NCI-H187 treated with DMSO at 0.1 percent for 48 hours (cell line): Measurements from ENCODE around the gene RFLNA.
"Not testable (repeated sequence)": the region's sequence is repeated elsewhere in the genome, so short reads cannot be mapped to it uniquely, and the experiment has no call there.

Source experiments
- DNase-seq: peaks from one replicate; lab custom pipeline; 2025; lab: John Stamatoyannopoulos, UW

The RFLNA gene

DNA sequence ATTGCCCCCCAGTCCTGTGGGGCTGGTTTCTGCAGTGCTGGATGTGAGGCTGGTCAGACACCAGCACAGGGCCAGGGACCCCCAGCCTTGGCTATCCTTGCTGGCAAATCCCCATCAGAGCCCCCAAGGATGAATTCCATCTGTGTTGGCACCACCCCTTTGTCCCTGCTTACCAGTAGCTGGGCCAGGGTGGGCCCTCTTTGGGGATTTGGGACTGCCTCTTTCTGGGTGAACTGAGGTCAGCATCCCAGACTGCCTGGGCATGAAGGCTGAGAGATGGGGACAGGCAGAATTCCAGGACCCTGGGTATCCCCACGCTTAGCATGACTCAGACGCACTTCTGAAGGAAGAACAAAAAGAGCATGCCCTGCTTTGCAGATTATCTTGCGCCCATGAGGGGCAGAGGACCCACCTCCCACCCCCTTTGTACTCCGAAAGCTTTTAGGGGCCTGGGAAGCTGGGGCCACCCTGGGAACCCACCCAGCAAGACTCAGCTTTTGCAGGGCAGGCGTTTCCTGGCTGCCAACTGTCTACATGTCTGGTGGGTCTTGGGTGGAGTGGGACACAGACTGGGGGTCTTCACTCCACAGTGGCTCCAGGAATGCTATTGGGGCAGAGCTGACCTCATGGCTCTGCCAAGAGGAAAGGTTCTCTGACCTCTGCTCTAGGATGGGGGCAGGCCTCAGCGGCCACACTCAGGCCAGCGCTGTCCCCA lies 26.8 kb downstream of the RFLNA start:
- DNase-seq, result no peak

DNA sequence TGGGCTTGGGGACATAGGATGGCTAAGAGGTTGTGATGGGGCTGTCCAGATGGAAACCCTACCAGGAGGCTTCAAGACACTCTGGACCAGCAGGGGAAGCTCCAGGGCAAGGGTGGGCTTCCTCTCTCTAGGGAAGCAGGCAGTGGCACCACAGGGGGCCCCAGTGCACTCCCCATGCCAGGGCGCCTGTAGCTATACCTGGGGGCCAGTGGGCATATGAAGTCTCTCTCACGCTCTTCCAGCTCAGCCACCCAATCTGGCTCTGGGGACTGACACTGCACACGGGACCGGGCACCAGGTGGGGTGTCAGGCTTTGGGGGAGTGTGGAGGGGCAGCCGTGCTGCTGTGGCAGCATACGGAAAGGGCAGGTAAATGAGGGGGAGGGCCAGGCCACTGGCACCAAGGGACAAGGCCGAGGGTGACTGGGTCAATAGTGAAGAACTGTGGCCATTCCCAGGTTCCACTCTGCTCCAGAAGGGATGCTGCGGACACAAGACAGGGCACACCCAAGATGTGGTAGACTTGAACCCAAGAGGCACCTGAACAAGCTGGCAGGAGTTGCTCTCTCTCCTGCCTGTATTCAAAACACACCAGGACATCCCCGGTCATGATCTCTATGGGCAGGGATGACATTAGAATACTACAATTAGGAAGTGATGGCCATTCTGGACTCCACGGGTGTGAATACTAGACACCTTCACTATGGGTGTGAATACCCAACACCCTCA lies 27.5 kb downstream of the RFLNA start:
- DNase-seq, result no peak

DNA sequence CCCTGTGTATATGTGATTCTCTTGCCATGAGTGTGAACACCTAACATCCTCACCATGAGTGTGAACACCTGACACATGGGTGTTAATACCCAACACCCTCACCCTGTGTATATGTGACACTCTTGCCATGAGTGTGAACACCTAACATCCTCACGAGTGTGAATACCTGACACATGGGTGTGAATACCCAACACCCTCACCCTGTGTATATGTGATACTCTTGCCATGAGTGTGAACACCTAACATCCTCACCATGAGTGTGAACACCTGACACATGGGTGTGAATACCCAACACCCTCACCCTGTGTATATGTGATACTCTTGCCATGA lies 28.1 kb downstream of the RFLNA start:
- DNase-seq, result not testable (repeated sequence)

DNA sequence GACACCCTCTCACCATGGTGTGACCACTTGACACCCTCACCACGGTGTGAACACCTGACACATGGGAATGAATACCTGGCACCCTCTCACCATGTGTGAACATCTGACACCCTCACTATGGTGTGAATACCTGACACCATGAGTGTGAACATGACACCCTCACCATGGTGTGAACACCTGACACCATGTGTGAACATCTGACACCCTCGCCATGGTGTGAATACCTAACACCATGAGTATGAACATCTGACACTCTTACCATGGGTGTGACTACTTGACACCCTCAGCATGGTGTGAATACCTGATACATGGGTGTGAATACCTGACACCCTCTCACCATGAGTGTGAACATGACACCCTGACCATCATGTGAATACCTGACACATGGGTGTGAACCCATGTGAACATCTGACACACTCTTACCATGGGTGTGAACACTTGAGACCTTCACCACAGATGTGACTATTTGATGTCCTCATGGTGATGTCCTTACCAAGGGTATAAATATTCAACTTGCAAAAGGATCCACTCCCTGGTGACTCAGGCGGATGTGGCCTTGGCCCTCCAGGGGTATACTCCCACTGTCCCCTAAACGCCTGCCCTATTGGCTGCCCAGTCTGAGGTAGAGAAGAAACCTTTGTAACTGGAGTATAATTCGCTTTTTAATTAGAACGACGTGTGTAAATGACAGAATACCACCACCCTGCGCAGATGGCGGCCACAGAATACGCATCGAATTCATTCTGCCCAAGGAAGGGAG lies 29.1 kb downstream of the RFLNA start:
- DNase-seq, result no peak

DNA sequence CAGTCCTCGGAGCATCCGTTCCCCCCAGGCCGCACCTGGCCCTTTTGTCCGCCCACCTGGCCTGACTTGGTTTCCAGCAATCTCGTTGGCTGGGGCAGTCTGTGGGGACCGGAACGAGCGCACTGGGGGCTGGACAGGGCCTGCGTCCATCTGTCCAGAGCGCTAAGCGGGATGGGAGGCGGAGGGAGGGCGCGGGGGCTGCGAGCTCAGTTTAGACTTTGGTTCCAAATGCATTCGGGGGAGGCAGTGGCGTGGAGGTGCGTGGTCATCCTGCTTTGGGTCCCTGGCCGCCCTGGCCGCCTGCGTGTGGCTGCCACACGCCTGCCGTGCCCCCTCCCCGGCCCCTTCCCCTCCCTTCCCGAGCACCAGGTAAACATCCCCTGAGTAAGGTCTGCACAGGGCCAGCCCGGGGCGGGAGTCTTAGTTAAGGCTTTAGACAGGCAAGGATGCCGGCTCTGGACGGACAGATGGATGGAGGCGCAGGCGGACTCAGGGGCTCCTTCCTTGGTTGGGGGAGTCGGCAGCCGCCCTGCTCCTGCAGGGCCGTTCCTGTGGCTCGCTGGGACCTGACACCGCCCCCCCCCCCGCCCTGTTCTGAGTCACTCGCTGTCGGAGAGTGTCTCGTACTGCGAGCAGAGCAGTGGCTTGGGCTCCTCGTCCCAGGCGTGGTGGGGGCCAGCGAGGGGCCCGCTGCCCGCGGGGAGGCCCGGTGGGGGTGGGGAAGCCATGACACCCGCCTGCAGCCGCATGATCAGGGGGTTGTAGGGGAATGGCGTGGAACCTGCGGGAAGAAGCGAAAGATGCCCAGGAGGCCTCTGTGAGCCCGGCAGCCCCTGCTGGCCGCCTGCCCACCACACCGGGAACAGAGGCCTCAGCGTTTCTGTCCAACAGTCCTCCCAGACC lies 30.2 kb downstream of the RFLNA start:
- DNase-seq, result no peak

DNA sequence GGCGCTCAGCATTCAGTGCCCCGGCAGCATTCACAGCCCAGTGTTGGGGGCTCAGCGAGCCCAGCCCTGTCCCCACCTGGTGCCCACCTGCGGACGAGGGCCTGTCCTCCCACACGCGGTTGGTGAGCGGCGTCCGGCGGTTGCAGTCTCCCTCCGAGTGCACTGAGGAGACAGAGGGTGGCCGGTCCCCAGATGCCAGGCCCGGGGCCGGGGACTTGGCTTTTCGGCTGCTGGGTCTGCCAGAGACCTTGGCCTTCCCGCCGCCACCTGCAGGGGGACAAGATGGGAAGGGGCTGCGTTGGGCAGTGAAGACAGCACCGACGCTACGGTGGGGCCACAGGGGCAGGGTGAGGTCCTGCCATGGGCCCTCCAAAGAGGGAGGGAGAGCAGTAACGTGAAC lies 31.2 kb downstream of the RFLNA start:
- no peak for DNase-seq

DNA sequence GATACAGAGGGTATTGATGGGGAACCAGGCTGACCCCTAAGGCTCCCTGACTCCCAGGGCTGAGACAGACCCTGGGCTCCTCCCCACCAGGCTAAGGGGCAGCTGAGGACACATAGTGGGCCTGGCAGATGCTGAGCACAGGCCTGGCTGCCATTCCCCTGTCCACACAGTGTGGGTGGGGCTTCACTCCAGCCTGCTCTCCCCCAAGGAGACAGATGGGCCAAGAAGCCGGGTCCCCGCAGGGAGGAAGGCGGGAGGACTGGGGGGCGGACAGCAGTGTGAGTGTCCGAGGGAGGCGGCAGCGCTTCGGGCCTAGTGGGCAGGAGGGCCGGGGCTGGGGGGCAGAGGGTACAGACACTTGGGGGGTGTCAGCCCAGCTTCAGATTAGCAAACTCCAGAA lies 32.0 kb downstream of the RFLNA start:
- DNase-seq, result no peak

DNA sequence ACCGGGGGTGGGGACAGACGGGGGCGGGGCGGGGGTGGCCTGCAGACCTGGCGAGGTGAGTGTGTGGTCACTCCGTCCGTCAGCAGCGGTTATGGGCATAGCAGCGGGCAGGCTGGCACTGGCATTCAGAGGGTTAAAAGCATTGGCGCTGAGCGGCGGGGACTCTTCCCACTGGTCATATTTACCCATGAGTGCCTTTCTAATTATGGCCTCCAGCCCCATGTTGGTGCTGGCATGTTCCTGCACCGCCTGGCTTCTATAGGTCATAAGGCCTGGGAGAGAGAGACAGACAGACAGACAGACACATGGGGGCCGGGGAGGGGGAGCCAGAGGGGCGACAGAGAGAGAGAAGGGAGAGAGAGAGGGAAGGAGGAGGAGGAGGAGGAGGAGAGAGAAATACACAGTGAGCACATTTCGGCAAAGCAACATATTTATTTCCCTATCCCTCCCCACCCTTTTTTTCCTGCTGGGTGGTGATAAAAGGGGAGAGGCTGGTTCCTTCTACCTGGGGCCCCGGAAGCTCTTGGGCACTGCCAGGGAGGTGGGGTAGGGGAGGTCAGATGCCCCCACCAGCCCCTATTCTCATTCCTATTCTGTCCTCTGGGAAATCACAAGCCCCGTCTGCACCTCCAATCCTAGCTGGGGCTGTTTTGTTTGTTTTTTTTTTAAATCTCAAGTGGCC lies 32.6 kb downstream of the RFLNA start:
- no peak for DNase-seq

DNA sequence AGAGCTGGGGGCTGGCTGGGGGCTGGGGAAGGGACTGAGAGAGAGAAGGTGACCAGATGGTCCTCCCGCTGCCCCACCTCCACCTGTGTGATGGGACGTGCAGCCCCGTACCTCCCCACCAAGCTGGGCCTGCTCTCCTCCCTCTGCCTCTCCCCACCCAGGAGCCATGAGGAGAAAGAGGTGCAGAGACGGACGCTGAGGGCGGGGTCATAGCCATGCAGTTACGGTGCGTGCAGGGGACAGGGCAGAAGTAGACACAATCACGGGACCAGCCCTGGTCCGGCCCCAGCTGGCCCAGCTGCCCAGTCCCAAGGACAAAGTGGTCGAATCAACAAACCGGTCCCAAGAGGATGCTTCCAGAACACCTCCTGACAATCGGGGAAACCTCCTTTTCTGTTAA lies 33.2 kb downstream of the RFLNA start:
- no peak for DNase-seq

DNA sequence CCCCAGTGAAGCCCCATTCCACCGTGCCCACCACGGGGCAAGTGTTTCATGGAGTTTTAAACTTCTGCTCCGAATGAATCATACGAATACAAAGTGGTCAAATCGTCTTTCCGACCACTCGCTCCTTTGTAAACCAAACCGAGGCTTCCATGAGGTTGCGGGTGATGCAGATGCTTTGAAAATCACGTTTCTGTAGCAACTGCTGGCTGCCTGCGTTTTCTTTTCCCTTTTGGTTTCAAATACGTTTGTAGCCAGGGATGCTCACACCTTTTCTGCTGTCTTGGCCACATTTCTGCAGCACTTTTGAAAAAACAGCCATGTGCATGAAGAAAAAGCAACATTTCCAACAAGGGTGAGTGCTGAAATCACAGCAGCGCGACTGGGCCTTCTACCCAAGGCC lies 33.7 kb downstream of the RFLNA start:
- DNase-seq, result no peak

DNA sequence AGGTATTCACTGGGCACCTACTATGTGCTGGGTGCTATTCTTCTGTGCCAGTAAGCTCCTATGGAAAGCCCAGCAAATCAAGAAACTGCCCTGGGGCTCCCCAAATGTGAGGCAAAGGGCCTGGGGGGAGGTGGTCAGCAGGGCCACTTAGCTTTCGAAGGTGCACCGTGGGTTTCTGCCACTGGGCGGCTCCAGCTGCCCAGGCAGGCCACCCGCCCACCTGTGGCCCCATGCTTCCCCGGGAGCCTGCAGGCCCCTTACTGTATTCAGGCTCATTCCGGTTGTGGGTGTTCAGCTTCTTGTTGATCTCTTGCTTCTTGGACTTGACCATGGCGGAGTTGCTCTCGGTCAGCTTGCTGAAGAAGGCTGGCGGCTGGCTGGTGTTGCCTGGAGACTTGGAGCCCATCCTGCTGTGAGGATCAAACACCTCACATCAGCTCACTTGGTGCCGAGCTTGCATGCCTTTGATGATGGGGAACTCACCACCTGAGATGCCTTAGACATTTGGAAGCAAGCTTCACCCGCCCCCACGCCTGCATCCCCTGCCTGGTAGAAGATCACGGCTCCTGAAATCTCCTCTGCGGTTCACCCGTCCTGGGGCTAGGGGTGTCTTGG lies 37.3 kb downstream of the RFLNA start:
- no peak for DNase-seq

DNA sequence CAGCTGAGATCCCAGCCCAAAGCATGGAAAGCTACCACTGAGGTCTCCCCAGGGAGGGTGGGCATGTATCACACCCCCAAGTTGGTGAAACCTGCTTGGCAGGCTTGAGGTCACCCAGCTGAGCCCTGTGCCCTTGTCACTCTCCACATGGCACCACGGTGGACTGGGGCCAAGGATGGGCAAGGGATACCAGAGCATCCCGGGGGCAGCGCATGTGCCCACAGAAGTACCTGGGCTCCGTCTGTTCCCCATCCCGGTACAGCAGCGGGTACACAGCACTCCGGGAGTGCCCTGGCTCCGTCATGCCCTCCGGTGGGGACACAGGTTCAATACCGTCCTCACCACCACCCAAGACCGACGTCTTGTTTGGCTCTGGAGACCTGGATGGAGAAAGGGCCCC lies 38.0 kb downstream of the RFLNA start:
- DNase-seq, result no peak

DNA sequence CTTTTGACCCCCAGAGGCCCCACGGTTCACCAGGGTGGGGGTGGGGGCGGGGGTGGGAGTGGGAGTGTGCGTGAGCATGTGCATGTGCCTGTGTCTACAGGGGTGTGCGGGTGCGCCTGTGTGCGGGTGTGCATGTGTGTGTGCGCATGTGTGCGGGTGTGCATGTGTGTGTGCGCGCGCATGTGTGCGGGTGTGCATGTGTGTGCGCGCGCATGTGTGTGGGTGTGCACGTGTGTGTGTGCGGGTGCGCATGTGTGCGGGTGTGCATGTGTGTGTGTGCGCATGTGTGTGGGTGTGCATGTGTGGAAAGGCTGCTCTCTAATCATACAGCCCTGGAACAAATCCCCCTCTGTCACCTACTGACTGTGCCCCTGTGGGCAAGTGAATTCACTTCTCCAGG lies 38.8 kb downstream of the RFLNA start:
- DNase-seq, result no peak

DNA sequence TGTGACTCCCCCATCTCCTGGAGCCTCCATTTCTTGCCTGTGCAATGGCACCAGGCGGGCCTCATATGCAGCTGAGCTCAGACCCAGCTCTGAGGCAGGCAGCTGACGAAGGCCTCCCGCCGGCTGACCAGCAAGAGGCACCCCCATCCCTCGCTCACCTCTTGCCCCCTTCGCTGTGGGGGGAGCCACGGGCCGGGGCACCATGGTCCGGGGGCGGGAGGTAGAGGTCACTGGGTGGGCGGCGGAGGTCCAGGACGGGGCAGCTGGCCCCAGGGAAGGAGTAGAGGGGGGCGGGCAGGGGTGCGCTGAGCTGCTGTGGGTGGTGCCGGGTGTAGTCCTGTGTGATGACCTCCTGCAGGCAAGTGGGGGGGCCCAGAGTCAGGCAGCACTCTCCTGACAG lies 39.4 kb downstream of the RFLNA start:
- DNase-seq, result no peak

DNA sequence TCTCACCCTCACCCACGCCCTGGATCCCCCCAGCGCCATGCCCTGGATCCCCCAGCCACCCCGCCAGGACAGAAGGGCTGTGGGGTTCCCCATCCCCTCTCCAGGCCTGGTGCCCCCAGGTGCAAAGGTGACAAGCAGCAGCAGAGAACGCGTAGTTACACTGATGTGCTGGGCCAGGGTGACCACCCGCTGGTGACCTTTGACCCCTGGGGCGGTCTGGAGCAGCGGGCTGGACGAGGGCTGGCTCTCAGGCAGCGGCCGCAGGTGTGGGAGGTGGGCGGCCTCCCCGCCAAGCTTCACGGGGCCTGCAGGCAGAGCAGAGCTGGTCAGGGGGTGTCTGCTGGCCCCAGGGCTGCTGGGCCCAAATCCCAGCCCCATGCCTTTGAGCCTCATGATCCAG lies 40.1 kb downstream of the RFLNA start:
- DNase-seq, result no peak

DNA sequence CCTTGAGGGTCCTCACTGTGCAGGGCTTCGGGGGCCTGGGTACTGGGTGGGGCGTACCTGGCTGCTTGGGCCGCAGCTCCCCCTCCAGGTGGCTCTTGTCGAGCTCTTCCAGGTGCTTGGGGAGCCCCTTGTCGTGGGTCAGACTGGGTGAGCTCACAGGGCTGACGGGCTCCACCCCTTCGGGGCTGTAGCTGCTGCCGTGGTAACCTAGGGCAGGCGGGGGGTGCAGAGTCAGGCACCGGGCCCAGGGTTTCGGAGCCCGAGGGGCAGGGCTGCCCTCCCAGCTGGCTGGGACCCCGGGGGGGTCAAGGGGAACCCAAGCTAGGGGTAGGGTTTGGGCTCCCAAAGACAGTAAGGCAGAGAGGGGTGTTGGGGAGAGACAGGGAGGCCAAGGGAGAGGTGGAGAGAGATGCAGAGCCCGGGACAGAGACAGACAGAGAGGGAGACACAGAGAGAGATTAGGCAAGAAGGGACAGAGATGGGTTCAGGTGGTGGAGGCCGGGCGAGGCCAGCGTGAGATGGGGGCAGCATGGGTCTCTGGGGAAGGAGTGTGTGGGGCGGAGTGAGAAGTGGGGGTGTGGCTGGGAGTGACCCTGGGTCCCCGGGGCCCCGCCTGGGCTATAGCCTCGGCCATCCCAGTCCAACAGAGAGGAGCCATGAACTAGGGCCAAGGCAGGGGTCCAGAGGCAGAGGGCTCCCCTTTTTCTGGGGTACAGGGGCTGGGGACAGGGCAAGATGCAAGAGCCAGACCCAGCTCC lies 40.7 kb downstream of the RFLNA start:
- DNase-seq, result no peak

DNA sequence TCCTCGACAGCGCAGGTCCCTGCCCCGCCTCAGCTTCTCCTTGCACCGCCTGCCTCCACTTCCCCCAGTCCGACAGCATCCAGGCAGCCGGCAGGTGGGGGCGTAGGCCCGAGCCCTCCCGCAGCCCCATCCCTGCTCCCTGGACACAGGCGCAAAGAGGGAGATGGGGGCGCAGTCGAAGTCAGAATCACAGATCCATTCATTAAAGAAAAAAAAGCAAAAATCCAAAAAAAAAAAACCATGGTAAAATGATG lies 41.2 kb downstream of the RFLNA start:
- DNase-seq, result no peak

DNA sequence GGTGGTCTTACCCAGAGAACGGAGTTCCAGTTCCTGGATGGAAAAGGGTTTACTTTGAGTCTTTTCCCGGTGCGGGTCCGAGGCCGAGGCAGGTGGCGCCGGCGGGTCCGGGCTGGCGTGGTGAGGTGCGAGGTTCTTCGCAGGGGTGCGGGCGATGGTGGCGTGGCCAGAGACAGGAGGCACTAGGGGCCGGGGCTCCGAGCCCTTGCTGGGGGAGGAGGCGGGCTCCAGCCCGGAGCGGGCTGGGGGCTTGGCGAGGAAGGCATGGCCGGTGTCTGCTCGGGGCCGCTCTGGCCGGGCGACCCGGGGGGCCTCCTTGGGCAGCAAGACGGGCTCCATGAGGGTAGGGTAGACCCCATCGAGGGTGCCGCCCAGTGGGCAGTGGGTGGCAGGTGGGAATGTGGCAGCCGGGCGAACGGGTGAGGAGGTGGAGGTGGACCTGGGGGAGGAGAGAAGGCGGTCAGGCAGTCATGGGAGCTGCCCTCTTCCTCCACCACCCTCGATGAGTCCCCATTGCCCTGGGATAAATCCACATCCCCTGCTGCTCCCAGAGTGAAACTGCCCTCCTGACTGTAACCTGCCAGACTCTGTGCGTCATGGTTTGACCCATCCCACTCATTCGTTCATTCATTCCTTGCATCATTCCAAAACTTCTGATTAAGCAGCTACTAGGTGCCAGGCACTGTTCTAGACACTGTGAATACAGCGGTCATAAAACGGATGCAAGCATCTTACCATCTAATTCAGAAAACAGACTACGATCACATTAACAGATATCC lies 42.0 kb downstream of the RFLNA start:
- DNase-seq, result no peak

DNA sequence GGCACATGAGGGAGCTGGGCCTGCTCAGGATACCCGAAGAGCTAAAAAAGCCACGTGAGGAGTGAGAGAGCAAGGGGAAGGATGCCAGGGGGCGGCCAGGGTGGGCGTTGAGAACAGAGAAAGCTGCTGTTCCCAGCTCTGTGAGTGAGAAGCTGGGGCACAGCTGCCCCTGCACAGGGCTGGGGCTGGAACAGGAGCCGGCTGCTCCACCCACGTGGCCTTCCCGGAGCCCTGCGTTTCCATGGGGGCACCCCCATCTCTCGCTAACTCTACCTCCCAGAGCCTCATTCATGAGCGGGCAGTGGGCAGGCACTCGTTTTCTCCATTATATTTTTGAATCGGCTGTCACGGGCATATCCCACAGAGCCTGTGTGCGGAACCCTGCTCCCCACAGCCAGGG lies 42.7 kb downstream of the RFLNA start:
- no peak for DNase-seq

DNA sequence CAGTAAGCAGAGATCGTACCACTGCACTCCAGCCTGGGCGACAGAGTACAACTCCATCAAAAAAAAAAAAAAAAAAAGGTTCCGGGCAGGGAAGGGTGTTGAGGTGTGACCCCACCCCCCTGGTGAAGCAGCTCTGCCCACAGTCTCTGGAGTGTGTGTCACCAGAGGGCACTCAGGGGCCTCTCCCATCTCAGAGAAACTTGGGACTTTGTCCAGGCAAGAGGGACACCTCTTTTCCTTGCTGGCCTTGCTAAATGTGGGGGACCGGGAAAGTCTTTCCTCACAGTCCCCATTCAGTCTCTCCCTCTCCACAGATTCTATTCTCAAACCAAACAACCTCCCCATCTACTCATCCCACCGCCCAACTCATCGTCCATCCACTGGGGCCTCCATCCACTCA lies 43.6 kb downstream of the RFLNA start:
- DNase-seq, result no peak
